Activated CD8-positive, alpha-beta memory T cell treated with anti-CD3 and anti-CD28 coated beads, Interleukin-2, amount 50 U/mL, for 48 hours (primary cell): Measurements from ENCODE around the gene IGSF22.
A peak's percentile ranks its signal among the peaks of the same experiment; 100 is the strongest.

Experiments used
- DNase-seq: peaks from one replicate; pipeline ENCODE4 v3.0.0-alpha.2; 2020

IGSF22 gene

GRCh38 chr11:18743365-18743764 is 17.4 kb upstream of the IGSF22 start:
- DNase-seq: no peak

- no peak for DNase-seq
These were observed 15.8 kb upstream of the IGSF22 start for GRCh38 chr11:18741783-18742182.

- DNase-seq: no peak
These were observed 13.7 kb upstream of the IGSF22 start for GRCh38 chr11:18739685-18740084.

GRCh38 chr11:18737642-18738041 is 11.7 kb upstream of the IGSF22 start:
- DNase-seq: no peak

GRCh38 chr11:18736590-18737148 is 10.7 kb upstream of the IGSF22 start:
- DNase-seq: no peak

GRCh38 chr11:18733202-18733601 is 7.2 kb upstream of the IGSF22 start:
- no peak for DNase-seq

- peak; percentile 89 for DNase-seq
These were observed 6.2 kb upstream of the IGSF22 start for GRCh38 chr11:18731949-18732821.

GRCh38 chr11:18731441-18731840 is 5.5 kb upstream of the IGSF22 start:
- no peak for DNase-seq

- no peak for DNase-seq
These were observed 4.0 kb upstream of the IGSF22 start for GRCh38 chr11:18730020-18730419.

- DNase-seq: no peak
These were observed 3.4 kb upstream of the IGSF22 start for GRCh38 chr11:18729426-18729825.

- DNase-seq: no peak
These were observed 2.7 kb upstream of the IGSF22 start for GRCh38 chr11:18728658-18729057.

- DNase-seq: peak; percentile 63
These were observed 1.7 kb upstream of the IGSF22 start for GRCh38 chr11:18727479-18728236.

GRCh38 chr11:18723991-18724390 is 2.0 kb downstream of the IGSF22 start:
- no peak for DNase-seq

- no peak for DNase-seq
These were observed 3.7 kb downstream of the IGSF22 start for GRCh38 chr11:18722293-18722637.

- peak; percentile 71 for DNase-seq
These were observed 4.3 kb downstream of the IGSF22 start for GRCh38 chr11:18721561-18722292.

- peak; percentile 88 for DNase-seq
These were observed 5.0 kb downstream of the IGSF22 start for GRCh38 chr11:18720808-18721560.

GRCh38 chr11:18720091-18720807 is 5.7 kb downstream of the IGSF22 start:
- DNase-seq: no peak

GRCh38 chr11:18715476-18715875 is 10.5 kb downstream of the IGSF22 start:
- no peak for DNase-seq

- DNase-seq: no peak
These were observed 11.6 kb downstream of the IGSF22 start for GRCh38 chr11:18714443-18714780.

GRCh38 chr11:18713646-18714442 is 12.1 kb downstream of the IGSF22 start:
- no peak for DNase-seq

GRCh38 chr11:18710545-18710944 is 15.4 kb downstream of the IGSF22 start:
- no peak for DNase-seq
